HG03025 (cell line): ENCODE data around the gene ZNF638.
"Not testable (repeated sequence)": the region's sequence is repeated elsewhere in the genome, so short reads cannot be mapped to it uniquely, and the experiment has no call there.

Experiments used
- ATAC-seq: cut with Tn5 transposase; IDR thresholded peaks from one replicate; pipeline ENCODE4 v1.9.1; 2021; ENCODE audit warnings: mild to moderate bottlenecking, moderate library complexity; ENCODE audit not compliant: unreplicated experiment, low FRiP score

ZNF638 gene

DNA sequence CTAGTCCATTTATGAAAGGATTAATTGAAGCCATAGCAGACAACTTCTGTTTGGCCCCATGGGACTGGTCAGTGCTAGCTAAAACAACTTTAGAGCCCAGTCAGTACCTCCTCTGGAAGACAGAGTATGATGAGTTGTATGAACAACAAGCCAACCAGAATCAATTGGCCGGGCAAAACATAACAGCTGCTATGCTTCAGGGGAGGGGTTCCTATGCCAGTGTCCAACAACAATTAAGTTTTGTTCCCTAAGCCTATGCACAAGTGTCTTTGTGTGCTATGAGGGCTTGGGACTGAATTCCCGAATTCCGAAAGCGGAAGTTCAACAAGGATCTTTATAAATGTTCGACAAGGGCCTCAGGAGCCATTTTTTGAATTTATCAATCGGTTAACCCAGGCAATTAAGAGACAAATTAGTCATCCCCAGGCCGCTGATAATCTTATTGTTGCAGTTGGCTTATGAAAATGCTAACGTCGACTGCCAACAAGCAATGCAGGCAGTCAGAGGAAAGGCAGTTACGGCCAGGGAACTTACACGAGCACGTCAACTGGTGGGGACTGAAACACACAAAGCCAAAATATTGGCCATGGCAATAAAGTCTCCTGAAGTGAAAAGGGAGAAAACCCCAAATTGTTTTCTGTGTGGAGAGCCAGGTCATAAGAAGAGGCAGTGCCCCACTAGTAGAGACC is 57.9 kb downstream of the ZNF638 start:
- no peak for ATAC-seq

DNA sequence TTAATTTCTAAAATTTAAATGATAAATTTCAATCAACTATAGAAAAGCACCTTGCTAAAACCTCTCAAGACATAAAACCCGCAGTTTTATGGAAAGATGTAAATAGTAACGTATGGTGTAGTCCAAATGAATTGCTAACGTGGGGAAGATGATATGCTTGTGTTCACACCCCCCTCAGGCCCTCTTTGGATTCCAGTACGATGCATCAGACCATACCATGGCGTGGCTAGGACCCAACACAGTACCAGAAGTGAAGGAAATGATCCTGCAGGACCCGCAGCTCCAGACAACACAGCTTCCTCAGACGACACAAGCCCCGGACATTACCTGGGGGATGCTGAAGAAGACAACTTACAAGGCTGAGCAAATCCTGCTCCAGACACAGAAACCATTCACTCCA is 61.6 kb downstream of the ZNF638 start:
- no peak for ATAC-seq

DNA sequence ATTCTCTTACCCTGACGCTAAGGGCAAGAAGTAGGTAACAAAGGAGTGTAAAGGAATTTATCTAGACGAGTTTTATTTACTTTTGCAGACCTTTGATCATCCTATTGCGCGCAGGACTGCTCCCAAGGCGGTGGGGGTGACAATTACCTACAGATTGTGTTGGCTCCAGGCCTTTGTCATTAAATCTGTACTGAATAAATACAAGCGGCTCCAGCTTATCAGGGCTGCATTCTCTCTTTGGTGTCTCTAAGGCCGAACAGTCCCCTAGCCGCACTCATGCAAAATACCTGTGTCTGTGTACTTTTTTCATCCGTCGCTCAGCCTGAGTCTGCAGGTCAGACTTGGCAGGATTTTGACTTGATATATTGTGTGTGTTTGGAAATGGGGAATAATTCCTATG is 63.9 kb downstream of the ZNF638 start:
- no peak for ATAC-seq

DNA sequence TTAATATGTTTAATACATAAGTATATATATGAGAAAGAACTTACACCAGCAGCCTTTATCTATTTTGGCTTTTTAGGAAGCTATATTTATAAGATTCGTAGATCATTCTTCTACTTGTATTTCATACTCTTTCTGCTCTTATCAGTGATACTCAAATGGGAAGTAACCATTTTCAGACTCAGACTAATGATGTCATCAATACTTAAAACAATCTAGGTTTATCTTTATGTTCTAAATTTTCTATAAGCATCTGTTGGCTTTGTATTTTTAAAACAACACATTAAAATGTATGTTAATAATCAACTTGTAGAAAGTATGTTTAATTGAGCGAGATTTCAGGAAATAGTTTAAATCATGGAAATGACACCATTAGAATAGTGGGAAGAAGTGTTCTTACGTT is 70.8 kb downstream of the ZNF638 start:
- no peak for ATAC-seq

DNA sequence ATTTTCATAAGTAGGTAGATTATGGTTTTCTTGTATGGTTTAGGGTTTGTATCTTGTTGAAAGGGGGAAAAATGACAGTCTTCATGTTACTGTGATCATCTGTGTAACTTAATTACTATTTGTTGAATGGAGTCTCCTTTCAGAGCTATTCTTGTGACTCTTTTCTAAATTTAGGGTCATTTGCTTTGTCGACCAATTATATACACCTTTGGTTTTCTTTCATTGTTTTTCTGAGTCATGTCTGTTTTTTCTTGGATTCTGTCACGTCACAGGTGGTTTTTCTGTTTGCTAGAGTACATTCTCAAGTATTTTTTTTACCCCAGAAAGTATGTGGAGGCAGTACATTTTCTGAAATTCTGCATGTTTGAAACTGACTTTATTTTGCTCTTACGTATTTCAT is 78.0 kb downstream of the ZNF638 start:
- ATAC-seq, result no peak

DNA sequence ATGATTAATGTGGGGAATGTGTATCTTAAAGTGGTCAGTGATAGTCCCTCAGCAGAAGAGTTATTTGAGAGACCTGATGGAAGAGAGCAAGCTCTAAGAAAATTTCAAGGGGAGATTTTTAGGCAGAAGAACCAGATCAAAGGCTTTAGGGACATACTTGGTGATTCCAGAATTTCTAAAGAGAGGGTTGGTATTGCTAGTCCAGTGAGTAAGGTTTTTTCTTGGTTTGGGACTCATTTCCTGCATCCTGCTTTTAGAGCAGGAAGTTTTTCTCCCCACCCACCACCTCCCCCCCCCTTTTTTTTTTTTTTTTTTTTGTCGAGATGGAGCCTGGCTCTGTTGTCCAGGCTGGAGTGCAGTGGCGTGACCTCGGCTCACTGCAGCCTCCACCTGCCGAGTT is 79.1 kb downstream of the ZNF638 start:
- ATAC-seq, result no peak

DNA sequence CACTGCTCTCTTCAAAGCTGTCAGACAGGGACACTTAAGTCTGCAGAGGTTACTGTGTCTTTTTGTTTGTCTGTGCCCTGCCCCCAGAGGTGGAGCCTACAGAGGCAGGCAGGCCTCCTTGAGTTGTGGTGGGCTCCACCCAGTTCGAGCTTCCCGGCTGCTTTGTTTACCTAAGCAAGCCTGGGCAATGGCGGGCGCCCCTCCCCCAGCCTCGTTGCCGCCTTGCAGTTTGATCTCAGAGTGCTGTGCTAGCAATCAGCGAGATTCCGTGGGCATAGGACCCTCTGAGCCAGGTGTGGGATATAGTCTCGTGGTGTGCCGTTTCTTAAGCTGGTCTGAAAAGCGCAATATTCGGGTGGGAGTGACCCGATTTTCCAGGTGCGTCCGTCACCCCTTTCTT is 85.3 kb downstream of the ZNF638 start:
- not testable (repeated sequence) for ATAC-seq

DNA sequence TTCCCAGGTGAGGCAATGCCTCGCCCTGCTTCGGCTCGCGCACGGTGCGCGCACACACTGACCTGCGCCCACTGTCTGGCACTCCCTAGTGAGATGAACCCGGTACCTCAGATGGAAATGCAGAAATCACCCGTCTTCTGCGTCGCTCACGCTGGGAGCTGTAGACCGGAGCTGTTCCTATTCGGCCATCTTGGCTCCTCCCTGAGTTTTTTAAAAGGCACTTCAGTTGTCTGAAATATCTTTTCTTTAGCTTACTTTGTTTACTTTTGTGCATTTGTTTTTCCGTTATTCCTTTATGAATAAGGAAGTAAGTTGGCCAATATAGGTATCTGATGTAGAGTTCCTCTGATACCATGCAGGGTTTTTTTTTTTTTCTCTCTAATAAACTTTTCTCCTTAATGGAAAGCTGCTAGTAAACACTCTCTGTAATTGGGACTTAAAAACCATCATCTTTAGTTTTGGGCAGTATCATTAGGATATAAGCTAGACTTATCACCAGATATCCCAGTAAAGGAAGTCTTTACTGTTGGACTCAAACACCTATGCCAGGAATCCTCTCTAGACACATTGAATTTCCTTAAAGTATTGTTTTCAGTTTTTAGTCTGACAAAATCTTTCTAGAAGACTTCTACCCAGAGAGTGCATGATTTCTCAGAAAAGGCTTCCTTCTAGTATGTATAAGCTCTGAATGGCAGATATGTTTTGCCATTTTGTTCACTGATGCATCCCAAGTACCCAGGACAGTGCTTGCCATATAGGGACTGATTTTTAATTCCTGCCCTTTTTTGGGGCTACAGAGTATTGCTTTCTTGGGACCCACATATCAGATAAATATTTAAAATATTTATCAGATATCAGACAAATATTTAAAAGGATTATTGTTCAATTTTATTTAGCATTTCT is 86.0 kb downstream of the ZNF638 start:
- ATAC-seq, result no peak

DNA sequence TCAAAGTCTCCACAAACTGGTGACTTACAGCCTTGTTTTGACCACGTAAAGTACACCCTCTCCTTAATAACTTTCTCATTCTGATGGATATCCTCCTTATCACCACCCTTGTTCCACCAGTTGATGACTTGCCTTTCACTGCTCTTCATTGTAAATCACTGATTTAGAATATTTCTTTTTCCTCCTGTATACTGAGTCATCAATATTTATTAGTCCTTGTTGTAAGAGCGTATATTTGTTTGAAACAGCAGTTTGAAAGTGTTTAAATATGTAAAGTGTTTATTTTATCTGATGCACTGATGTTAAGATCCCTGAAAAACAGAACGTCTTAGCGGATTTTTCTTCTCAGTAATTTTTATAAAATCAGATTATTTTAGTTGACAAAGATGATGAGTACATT is 87.6 kb downstream of the ZNF638 start:
- ATAC-seq, result no peak

DNA sequence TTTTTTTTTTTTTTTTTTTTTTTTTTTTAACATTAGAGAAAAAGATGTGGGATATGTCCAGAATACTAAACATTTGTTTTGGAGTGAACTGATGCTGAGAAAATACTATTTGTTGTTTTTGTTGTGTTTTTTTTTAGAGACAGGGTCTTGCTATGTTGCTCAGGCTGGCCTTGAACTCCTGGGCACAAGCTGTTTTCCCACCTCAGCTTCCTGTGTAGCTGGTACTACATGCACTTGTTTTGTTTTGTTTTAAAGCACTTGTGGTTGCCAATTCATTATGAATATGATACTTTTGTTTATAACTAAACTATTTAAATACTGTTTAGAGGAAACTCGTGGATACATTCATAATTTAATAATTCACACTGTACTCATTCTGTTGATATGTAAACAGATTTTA is 88.4 kb downstream of the ZNF638 start:
- ATAC-seq, result no peak

DNA sequence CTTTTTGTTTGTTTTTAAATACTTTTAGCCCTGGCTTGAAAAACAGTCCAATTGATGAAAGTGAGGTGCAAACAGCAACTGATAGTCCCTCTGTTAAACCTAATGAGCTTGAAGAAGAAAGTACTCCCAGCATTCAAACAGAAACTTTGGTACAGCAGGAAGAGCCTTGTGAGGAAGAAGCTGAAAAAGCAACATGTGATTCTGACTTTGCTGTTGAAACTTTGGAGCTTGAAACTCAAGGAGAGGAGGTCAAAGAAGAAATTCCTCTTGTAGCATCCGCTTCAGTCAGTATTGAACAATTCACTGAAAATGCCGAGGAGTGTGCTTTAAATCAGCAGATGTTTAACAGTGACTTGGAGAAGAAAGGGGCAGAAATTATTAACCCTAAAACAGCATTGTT is 91.2 kb downstream of the ZNF638 start:
- no peak for ATAC-seq

DNA sequence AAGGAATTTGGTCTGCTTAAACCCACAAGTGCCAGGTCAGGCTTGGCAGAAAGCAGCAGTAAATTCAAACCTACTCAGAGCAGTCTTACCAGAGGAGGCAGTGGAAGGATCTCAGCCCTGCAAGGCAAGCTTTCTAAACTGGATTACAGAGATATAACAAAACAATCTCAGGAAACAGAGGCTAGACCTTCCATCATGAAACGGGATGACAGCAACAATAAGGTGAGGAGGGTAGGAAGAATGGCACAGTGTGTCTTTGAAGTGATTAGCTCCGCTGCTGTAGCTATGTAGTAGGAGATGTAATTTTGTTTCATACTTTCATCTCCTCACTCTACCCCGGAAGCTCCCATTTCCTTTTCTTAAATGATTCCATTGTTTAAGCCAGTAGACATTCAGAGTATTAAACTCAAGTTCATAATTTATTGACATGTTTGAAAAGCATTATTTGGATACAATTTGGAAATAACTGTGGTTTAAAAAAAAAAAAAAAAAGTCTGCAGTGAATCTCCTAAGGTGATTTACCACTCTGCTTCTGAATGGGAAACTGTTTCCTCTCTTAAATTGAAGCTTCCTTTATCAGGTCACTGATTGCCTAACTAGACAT is 92.3 kb downstream of the ZNF638 start:
- no peak for ATAC-seq

DNA sequence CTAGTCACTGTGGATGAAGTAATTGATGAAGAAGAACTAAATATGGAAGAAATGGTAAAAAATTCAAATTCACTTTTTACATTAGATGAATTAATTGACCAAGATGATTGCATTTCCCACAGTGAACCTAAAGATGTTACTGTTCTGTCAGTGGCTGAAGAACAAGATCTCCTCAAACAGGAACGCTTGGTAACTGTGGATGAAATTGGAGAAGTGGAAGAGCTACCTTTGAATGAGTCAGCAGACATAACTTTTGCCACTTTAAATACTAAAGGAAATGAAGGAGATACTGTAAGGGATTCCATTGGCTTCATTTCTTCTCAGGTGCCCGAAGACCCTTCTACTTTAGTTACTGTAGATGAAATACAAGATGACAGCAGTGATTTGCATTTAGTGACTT is 95.1 kb downstream of the ZNF638 start:
- no peak for ATAC-seq

DNA sequence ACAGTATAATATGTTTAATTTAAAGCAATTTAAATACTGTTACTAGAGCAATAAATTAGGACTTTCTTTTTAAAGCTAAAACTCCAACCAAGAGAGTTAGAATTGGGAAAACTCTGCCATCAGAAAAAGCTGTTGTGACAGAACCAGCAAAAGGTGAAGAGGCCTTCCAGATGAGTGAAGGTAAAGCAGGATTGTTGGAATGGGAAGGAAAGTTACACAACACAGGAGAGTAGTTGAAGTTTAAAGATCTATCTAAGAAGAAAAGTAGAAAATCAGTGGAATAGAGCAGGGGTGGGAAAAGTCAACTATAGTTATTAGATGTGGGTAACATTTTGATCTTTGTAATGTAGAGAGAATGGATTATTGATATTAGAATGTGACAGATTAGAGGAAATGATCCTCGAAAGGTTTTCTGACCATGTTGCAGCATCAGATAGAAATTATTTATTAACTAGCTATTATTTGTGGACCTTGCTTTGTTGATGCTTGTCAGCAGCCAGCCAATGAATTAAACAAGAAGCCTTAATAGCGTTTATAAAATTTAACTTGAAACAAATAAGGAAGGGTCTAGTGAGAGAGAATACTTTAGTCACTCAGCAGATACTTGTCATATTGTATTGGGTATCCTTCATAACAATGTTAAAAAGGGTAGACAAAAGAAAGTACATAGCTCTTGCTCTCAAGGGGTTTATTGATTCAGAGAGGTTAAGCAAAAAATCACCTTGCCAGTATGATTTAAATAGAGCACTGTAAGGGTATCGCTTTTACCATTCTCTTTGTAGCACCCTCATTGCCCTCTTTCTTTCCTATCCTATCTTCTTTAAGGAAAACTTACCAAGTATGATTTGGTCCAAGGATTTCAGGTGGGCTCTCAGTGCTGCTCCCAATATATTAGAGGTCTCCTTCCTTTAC is 97.1 kb downstream of the ZNF638 start:
- no peak for ATAC-seq

DNA sequence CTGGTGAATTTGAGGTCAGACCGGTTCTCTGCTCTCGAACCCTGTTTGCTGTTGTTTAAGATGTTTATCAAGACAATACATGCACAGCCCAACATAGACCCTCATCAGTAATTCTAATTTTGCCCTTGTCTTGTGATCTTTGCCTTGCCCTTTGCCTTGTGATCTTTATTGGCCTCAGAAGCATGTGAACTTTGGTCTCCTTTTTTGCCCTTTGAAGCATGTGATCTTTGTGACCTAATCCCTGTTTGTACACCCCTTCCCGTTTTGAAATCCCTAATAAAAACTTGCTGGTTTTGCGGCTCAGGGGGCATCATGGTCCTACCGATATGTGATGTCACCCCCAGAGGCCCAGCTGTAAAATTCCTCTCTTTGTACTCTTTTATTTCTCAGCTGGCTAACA is 113.6 kb downstream of the ZNF638 start:
- ATAC-seq, result not testable (repeated sequence)

DNA sequence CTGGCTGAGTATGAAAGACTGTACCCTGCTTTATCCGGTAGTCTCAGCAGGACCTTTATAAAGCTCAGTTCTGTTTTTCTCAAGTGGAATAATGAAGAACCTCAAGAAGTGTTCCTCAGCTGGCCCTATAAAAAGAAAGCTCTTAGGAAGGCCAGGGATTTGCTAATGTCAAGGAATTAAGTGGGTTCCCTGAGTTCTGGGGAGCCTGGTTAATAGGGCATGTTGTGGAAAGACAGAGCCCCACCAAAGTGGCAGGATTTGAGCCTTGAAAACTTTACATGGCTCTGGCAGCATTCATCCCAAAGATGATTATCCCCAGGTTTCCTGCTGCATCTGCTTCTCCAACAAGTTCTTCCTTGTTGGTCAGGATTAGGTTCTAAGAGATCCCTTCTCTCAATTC is 114.9 kb downstream of the ZNF638 start:
- no peak for ATAC-seq

DNA sequence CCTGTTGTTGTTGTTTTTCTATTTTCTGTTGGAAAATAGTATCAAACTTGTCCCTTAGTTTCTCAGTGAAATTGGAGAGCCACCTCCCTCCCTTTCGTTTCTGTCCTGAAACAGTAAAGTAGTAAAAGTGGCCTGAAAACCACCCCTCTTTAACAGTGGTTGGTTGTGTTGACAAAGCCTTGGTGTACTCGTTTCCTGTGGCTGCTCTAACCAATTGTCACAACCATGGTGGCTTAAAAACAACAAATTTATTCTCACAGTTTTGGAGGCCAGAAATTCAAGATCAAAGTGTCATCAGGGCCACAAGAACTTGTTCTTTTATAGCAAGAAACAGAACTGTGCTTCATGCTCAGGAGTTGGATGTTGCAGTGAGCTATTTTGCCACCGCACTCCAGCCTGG is 117.8 kb downstream of the ZNF638 start:
- no peak for ATAC-seq

DNA sequence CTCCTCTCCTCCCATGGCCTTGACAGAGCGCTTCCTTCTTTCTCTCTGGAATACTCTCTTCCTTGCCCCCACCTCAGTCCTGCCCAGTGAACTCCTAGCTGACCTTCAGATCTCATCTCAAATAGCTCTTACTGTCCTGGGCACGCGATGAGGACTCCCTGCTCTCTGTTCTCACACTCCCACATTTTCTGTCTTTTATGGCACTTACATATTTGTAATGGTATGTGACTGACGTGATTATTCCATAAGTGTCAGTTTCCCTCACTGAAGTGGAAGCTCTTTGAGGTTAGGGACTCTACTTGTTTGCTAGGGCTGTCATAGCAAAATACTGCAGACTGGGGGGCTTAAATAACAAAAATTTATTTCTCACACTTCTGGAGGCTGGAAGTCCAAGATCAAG is 120.1 kb downstream of the ZNF638 start:
- ATAC-seq, result no peak

DNA sequence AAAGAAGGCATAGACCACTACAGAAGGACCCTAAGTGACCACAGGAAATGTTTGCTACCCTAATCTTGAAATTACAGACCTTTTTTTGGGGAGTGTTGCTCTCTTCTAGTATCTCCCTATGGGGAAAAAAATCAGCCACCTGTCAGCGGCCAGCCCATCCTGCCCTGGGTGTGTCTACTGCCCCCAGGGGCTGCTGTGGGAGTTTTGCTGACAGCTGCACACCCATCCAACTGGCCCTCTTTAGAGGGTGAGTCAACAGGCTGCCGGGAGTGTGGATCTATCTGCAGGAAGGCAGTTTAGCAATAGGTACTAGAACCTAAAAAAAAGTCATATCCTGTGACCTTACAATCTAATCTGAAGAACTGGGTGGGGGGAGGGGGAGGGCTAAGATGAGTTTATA is 121.0 kb downstream of the ZNF638 start:
- no peak for ATAC-seq

DNA sequence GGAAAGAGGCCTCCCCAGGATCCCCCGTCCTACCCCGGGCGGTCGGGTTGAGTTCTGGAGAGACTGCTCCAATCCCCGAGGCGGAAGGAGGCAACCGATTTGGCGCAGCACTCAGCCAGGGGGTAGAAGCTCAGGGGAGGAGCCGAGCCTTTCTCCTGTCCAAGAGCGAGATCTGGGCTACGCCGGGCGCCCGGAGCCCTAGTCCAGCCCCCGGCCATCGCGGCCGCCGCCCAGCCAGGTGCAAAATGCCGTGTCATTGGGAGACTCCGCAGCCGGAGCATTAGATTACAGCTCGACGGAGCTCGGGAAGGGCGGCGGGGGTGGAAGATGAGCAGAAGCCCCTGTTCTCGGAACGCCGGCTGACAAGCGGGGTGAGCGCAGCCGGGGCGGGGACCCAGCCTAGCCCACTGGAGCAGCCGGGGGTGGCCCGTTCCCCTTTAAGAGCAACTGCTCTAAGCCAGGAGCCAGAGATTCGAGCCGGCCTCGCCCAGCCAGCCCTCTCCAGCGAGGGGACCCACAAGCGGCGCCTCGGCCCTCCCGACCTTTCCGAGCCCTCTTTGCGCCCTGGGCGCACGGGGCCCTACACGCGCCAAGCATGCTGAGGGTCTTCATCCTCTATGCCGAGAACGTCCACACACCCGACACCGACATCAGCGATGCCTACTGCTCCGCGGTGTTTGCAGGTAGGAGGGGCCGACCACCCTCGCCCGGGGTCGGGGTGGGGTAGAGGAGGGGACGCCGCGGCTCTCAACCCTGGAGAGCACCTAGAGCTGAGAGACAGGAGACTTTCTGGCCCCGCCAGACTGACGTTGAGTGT is 122.0 kb downstream of the ZNF638 start, which contains the start of gene DYSF:
DYSF (plus strand) TSS at position 158 of the 817 bp plus-strand sequence.
- no peak for ATAC-seq
